ENCODE data around the gene SCAP.
"Not testable (repeated sequence)": the region's sequence is repeated elsewhere in the genome, so short reads cannot be mapped to it uniquely, and the experiment has no call there.

Gene SCAP

DNA sequence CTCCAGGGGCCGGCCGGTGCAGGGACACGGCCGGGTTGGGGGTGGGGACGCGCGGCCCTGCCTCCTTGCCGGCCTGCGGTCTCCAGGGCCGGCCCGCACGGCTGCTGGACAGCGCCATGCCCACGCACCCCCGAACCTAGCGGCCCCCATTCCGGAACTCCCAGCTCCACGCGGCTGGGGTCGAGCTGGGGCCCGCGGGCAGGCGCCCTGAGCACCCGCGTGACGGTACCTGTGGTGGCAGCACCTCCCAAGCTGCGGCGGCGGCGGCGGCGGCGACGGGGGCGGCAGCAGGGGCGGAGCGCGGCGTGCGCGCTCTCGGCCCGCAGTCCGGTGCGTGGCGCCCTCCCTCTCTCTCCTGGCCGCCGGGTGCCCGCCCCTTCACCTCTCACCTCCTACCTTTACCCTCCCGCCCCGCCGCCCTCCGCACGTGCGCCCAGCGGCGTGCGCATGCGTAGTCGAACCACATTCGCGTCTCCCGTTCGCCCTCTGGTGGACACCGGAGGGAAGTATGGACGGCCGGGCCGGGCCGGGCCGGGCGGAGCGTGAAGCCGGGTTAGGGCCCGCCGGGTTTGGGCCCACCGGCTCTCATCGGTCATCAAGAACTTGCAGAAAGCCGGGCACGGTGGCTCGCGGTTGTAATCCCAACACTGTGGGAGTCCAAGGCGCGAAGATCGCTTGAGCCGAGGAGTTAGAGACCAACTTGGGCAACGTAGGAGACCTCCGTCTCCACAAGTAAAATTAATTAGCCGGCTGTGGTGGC, at the start of gene SCAP:
SCAP (minus strand) TSS at position 372 of the 760 bp plus-strand sequence. CDS start 32,948 bp downstream, outside the sequence.
- peak; percentile 92 to 94 for DNase-seq (ENCODE audit: low read depth in 2 of 2)

DNA sequence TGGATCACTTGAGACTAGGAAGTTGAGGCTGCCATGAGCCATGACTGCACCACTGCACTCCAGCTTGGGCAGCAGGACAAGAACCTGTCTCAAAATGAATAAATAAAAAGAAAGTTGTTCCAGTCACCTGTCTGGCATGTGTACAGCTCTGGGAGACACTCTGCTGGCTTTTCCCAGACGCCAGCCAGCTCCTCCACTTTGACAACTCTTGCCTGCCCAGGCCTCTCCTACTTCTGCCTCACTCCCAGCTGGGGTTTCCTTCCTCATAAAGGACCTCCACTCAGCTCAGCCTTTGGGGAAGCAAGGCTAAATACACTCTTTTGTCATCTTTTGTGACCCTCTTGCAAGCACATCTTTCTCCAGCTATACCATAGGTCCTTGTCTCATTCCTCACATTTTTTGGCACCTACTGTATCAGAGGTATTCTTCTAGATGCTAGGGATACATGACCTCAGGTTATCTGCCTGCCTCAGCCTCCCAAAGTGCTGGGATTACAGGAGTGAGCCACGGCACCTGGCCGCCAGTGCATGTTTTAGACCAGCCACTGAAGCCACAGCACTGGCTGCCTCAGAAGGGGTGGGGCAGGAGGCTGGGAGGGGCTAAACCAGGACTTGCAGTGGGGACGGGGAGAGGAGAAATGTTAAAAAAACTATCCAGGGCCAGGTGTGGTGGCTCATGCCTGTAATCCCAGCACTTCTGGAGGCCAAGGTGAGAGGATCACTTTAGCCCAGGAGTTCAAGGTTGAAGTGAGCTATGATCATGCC, 47.8 kb upstream of the SCAP start:
- no peak for DNase-seq (ENCODE audit: low read depth in 2 of 2)

DNA sequence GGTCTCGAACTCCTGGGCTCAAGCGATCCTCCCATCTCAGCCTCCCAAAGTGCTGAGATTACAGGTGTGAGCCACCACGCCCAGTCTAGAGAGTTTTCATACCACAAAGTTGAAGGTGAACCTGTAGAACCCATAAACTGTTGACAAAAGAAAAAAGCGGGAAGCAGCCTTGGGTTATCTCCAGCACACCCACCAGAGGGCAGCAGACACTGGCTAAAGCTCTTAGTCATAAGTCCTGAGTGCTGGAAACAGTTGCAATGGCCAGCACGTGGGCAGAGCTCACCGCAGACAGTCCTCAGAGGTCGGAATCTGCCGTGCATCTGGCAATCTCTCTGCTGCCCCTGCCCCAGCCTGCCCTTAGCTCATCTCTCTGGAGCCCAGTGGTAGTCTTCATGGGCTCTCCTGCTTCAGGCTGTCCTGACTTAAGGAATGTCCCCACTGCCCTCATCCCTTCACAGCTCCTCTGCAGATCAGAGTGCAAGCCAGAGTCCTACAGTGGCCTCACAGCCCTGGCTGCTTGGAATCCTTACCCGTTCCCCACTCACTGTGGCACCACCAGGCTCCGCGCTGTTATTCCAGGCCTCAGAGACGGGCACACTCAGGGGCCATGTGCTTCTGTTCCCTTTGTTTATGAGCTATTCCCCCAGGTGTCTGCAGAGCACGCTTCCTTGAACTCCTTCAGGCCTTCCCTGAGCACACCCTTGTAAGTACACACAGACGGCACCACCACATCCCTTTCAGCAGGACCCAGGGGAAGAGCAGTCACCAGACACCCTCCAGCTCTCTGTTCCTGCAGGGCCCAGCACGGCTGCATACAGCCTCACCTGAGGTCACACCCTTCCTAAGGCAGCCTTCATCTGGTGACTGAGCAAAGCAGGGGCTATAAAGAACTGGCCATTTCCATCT, 46.6 kb upstream of the SCAP start:
- peak; percentile 64 to 66 for DNase-seq (ENCODE audit: low read depth in 2 of 2)

DNA sequence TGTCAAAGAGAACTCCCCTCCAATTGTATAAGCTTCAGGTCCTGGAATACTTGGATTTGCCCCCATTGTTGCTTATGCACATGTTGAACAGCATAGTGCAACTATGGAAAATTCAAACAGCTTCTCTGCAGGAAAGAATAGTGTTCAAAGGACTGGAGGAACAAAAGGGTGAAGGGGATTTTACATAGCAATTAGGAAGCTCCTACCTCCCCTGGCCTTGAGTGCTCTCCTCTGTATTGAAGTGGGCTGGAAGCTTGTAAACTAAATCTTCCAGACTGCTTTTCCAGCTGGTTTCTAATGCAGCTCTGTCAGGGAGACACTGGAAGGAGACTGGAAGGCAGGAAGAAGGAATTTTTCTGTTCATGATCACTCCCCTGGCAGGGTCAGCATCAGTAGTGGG, 45.0 kb upstream of the SCAP start:
- no peak for DNase-seq (ENCODE audit: low read depth in 2 of 2)

DNA sequence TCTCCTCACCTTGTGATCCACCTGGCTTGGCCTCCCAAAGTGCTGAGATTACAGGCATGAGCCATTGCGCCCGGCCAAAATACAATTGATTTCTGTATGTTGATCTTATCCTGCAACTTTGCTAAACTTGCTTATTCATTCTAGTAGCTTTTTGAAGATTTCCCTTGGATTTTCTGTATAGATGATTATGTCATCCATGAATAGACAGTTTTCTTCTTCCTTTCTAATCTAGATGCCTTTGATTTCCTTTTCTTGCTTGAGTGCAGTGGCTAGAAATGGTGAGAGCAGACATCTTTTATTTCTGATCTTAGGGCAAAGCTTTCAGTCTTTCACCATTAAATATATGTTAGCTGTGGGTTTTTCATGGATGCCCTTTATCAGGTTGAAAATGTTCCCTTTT, 42.2 kb upstream of the SCAP start:
- no peak for DNase-seq (ENCODE audit: low read depth in 2 of 2)

DNA sequence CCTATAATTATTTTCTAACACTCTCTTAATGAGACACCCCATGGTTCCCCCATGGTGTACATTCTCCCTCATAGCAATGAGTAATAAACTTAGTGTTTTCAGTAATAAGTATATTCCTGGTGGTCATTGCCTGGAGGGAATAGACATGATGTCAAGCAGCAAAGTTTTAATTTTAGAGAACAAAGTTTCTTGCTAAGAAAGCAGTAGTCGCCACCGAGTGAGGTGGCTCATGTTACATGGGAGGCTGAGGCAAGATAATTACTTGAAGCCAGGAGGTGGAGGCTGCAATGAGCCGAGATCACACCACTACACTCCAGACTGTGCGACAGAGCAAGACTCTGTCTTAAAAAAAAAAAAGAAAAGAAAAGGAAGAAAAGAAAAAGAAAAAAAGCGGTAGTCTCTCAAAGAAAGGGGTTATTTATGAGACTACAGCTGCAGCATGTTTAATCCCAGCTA, 40.2 kb upstream of the SCAP start:
- no peak for DNase-seq (ENCODE audit: low read depth in 2 of 2)

DNA sequence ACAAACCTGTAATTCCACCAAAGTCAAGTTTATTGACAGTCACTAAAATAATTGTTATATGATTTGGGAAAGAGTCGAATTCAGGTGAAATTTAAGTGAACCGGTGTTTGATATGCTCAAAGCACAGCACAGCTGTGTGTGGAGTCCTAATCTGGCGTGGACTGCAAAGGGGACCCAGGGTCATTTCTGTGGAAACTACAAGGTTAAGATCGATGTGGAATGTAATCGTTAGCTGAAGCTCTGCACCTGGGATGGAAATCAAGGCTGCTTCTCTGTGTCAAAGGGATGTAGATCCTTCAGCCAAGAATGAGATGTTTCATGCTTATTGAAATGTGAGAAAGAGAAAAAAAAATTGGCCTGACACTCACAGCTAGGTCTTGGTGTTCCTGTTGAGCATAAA, 39.4 kb upstream of the SCAP start:
- DNase-seq (ENCODE audit: low read depth in 2 of 2): no peak

DNA sequence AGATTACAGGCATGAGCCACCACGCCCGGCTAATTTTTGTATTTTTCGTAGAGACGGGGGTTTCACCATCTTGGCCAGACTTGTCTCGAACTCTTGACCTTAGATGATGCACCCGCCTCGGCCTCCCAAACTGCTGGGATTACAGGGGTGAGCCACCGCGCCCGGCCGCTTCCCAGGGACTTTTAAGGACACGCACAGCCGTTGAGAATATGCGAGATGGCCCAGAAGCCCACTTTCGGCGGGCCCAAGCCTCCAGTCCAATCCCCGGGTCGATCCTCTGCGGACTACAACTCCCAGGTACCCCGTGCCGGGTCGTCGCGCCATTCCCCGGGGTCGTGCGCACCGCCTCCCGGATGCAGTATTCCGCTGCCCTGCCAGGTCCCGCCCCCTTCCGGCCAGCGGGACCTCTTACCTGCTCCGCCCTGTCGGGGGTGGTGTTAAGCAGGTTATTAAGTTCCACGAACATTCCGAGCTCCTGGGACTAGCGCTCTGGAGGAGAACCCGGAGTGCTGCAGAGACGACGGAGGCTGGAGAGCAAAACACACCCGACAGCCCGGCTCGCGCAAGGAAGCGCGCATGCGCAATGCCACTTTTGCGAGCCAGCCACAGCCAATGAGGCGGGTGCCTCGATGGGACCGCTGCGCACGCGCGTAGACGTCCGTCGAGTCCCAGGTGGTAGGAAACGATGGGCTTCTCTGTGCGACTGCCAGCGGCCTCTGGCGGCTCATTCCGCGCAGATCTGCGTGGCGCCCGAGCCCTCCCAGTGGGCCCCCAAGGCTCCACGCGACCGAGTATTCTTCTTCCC, 37.6 kb upstream of the SCAP start, which contains the start of gene ELP6:
ELP6 (minus strand) TSS at position 588 of the 805 bp plus-strand sequence; CDS start at position 466, 122 bp downstream.
- peak; percentile 95 to 96 for DNase-seq (ENCODE audit: low read depth in 2 of 2)

DNA sequence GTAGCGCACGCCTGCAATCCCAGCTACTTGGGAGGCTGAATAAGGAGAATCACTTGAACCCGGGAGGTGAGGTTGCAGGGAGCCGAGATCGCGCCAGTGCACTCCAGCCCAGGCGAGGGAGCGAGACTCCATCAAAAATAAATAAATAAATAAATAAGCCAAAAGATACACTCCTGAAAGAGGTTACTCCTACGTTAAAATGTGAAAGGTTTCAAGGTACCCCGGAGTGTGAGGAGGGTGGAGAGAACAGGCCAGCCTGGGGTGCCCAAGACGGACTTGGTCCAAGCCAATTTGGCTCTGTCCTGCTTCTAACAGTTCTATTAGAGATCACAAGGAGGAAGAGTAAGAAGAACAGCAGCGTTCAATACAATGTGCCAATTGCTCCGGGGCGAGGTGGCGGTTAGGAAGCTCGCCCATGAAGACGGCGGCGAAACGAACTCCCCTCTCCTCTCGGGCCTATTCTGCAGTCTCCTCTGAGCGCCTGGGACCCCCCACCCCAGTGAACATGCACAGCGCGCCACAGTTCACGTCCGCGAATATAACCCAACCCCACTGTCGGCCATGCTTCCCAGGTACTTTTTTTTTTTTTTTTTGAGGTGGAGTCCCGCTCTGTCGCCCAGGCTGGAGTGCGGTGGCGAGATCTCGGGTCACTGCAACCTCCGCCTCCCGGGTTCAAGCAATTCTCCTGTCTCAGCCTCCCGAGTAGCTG, 36.8 kb upstream of the SCAP start:
- no peak for DNase-seq (ENCODE audit: low read depth in 2 of 2)

DNA sequence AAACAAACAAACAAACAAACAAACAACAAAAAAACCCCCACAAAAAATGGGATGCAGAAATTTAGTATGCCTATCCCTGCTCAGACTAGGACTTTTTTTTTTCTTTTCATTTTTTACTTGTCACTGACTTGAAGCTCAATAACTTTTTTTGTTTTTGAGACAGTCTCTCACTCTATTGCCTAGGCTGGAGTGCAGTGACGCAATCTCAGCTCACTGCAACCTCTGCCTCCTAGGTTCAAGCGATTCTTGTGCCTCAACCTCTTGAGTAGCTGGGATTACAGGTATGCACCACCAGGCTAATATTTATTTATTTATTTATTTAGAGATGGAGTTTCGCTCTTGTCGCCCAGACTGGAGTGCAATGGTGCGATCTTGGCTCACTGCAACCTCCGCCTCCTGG, 29.5 kb upstream of the SCAP start:
- DNase-seq (ENCODE audit: low read depth in 2 of 2): not testable (repeated sequence)

DNA sequence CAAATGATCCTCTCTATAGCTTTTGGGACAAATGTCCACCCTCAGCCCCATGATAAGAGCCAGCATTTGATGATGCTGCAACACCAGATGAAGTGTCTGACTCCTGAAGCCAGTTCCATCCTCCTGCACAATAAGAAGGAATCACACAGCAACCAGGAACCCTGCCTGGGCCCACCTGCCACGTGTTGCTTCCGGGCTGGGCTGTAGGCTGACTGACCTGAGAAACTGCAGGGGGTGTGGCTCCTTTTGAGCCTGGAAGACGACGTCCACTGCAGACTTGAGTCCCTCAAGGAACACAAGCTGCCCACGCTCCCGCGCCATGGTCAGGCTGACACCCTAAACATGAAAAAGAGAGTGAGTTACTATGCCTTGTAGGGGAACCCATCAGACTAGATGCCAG, 28.4 kb upstream of the SCAP start:
- DNase-seq (ENCODE audit: low read depth in 2 of 2): no peak

DNA sequence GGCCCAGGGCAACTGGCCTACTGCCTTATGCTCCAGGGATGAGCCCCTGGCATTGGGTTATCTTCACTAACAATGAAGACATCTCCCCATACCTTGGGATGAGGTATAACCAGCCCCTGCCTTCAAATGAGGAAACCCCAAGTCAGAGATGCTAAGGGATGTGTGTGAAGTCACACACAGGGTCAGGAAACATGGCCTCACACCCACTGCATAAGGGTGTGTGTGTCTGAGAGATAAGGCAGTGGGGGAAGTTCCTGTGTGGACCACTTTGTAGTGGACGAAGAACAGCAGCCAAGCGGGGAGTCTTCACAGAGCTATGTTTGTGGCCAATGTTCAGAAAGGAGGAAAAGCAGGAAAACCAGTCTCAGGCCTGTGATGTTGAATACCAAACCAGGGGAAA, 27.3 kb upstream of the SCAP start:
- DNase-seq (ENCODE audit: low read depth in 2 of 2): no peak

DNA sequence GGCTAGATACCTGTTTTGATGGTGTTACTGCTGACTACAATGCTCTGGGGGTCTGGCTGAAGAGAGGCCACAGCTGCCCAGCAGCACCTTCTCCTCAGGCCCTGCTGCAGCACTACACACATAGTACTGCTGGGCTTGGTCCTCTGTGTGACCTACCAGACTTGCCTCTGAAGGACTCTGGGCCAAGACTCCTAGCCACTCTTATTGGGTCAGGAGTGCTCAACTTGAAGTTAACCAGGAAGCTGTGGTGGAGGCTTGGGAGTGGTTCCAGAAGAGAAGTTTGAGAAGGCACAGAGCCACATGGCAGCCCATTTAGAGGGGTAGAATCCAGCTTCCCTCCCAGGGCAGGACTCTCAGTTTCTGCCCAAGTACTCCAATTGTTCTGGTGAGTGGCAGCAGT, 21.2 kb upstream of the SCAP start:
- DNase-seq (ENCODE audit: low read depth in 2 of 2): no peak

DNA sequence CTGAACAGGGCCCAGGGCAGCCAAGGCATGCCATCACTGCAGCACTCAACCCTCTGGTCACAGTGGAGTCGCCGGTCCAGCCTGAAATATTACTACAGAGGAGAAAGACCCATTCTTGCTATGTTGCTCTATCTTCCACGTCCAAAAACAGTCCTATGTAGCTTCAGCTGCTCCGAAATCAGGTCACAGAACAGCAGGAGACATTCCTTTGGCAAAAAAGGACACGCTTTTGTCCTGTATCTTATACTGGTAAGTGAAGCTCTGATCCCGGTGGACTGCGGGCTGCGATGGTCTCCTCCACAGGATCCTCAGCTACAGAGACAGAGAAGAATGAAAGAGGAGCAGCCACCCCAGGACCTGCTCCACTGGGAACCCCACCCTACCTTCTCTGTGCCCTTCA, 20.1 kb upstream of the SCAP start:
- no peak for DNase-seq (ENCODE audit: low read depth in 2 of 2)

DNA sequence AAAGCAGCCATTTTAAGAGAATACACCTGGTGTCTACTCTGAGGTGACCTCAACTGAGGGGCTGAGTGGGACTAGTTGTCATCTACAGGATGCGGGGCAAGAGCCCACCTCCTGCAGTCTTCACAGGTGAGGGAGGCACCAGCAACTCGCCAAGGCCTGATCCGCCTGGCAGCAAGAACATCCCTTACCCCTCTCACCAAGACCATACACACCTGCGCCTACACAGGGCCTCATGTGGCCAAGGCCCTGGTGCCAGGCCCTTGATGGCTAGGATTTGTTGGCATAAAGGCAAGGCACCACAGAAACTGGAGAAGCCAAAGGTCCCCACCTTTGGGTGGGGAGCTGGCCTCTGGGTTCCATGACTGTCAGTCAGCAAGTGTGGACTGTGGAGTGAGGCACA, 19.4 kb upstream of the SCAP start:
- no peak for DNase-seq (ENCODE audit: low read depth in 2 of 2)

DNA sequence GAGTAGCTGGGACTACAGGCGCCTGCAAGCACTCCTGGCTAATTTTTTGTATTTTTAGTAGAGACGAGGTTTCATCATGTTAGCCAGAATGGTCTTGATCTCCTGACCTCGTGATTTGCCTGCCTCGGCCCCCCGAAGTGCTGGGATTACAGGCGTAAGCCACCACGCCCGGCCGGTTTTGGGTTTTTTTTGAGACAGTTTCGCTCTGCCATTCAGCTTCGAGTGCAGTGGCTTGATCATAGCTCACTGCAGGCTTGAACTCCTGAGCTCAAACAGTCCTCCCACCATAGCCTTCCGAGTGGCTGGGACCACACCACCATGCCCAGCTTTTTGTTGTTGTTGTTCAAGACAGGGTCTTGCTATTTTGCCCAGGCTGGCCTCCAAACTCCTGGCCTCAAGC, 16.0 kb upstream of the SCAP start:
- no peak for DNase-seq (ENCODE audit: low read depth in 2 of 2)

DNA sequence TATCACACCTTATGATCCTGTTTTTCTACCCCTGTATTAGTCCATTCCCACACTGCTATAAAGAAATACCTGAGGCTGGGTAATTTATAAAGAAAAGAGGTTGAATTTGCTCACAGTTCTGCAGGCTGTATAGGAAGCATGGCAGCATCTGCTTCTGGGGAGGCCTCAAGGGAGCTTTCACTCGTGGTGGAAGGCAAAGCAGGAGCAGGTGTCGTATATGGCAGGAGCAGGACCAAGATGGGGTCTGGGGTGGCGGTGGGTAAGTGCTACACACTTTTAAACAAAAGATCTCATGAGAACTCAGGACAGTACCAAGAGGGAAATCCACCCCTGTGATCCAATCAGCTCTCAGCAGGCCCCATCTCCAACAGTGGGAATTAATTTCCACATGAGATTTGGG, 15.4 kb upstream of the SCAP start:
- DNase-seq (ENCODE audit: low read depth in 2 of 2): no peak

DNA sequence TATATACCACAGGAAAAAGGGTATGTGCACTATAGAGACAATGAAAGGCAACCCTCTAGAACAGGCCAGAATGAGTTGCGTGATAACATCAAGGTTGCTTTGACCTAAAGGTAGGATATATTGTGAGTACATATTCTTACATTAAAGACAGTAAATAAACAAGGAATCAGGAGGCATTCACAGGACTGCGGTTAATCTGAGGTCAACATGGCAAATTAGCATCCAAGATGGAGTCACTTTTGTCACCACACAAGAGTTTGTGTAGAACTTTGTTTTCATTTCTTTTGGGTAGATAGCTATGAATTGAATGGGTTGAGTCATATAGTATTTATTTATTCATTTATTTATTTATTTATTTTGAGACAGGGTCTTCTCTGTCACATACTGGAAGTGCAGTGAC, 11.5 kb upstream of the SCAP start:
- no peak for DNase-seq (ENCODE audit: low read depth in 2 of 2)

DNA sequence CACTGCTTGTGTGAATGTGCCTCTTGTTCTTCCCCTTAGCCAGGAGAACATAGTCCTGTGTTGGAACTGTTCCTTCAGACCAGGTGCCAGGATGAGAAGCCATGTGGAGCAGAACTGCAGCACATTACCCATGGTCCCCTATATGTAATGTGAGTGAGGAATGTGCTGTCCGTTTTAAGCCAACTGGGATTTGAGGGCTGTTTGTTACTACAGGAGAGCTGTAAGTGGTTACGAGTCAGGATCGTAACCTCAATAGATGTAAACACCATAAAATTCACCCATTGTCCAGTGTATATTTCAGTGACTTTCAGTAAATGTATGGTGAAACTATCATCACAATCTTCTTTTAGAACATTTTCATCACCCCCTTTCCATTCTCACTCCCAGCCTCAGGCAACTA, 10.1 kb upstream of the SCAP start:
- DNase-seq (ENCODE audit: low read depth in 2 of 2): no peak

DNA sequence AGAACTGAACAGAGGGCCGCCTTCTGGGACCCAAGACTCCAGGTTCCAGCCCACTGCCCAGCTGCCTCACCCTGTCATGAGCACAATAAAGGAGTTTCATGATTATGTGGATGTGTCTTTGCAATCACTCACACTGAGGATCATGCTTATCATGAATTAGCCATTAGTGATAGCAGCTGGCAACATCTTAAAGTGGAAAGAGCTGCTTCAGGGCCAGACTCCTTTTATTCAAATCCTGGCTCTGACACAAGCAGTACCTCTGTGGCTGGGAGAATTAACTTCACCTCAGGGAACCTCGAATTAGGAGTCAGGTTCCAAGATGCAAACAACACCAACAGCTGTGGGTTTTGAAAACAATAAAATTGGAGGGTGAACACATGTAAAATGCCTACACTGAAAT, 6.6 kb upstream of the SCAP start:
- no peak for DNase-seq (ENCODE audit: low read depth in 2 of 2)

DNA sequence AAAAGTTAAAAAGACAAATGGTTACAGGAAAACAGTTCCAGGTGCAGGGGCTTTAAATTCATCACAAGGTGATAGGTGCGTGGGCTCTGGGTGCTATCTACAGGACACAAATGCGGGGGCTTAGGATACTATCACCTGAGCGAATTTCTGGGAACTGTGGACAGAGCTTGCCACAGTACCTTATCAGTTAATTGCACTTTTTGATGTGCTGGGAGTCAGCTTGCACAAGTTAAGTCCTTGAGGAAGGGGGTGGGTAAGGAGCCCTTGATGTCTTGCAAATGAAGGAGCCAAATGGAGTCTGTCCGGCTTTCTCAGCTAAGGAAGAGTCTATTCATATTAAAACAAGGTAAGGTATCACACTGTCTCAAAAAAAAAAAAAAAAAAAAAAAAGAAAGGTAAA, 6.0 kb upstream of the SCAP start:
- not testable (repeated sequence) for DNase-seq (ENCODE audit: low read depth in 2 of 2)

Data from stimulated activated CD8-positive, alpha-beta memory T cell treated with anti-CD3 and anti-CD28 coated beads, Interleukin-2, amount 100 ng/mL, for 48 hours (primary cell).